ENCODE results near the gene RPRD1A. TPM values are rescaled to one million over a fixed set of nuclear protein-coding genes. Genes with fewer than 3 reads are reported as not detected.
"Not testable (repeated sequence)": the region's sequence is repeated elsewhere in the genome, so short reads cannot be mapped to it uniquely, and the experiment has no call there.

The RPRD1A gene
- total and polyA plus RNA-seq, 9 of the 15 experiments (the other 6 are each of a cell fraction or from before 2014, with no cell fraction given) = 30.2 to 142 (median 66.0) TPM

GRCh38 chr18:36073676-36074075 lies 6.3 kb upstream of the RPRD1A start:
- no TSS peak for BruUV-seq (replicated peaks)
- in situ Hi-C loops (cut with MboI) (no loop called here), intact Hi-C loops (cut with micrococcal nuclease) (no loop called here)
- no peak overlapping the region for H3K4me3 ChIP-seq
- no peak overlapping the region for H3K9ac ChIP-seq (ENCODE audit: insufficient read depth in 1 of 2, low read depth in 2 of 2, low read length in 2 of 2)
- ATAC-seq = no peak
- H3K27ac ChIP-seq (ENCODE audit: extremely low read depth, low read depth, low read length) = no peak overlapping the region
- H3K9me1 ChIP-seq (ENCODE audit: control insufficient read depth, insufficient read depth, low read length) = no peaks in the 10 kb centered on the region
- POLR2A ChIA-PET = interaction anchor here (0.7 kb wide), 1 partner anchor 52 kb away, joined by 3 read pairs; no protein-coding TSS in a partner anchor
- no peaks in the 10 kb centered on the region for H3K79me2 ChIP-seq (ENCODE audit: control insufficient read depth, insufficient read depth, low read length)
- H3K27me3 ChIP-seq (ENCODE audit: control insufficient read depth in 2 of 2, insufficient read depth in 2 of 2, low read length in 2 of 2) = 0 out of 5 replicates have a peak, but pooled peaks cover 0 to 2% of the 10 kb centered on the region in 2 experiments
- CTCF ChIA-PET (ENCODE audit: low intra/inter-chr PET ratio) = no interaction called here
- peak; percentile 32 for FAIRE-seq
- 0% methylated on average over 1 of the region's 1 CpG for WGBS (ENCODE audit: insufficient coverage, low coverage, missing lambda C conversion rate)
- peaks cover 0 to 10% of the 10 kb centered on the region in 2 experiments; a peak in 3 of 5 replicates for H3K4me1 ChIP-seq (replicated peaks in 1 of 2; ENCODE audit: control insufficient read depth in 2 of 2, insufficient read depth in 2 of 2, low read length in 2 of 2)
- no peaks in the 10 kb centered on the region for H3K36me3 ChIP-seq (ENCODE audit: control insufficient read depth, insufficient read depth, low read length)
- H3K9me3 ChIP-seq (replicated peaks; ENCODE audit: control insufficient read depth, insufficient read depth, low read depth, low read length) = no peaks in the 10 kb centered on the region
- DNase-seq (ENCODE audit: extremely low read depth in 1 of 4, low spot score in 3 of 4) = no peak
- TF ChIP-seq EZH2 (IDR thresholded peaks at IDR 0.05; ENCODE audit: borderline replicate concordance, low read depth, low read length) = no peak
- TF ChIP-seq BRF1 (IDR thresholded peaks at IDR 0.05; ENCODE audit: borderline replicate concordance, extremely low read depth, insufficient read length) = no peak
- no peak for TF ChIP-seq ZNF695 (CRISPR knock-in tag; IDR thresholded peaks at IDR 0.05)
- TF ChIP-seq THAP12 (CRISPR knock-in tag; IDR thresholded peaks at IDR 0.05) = no peak
- TF ChIP-seq TFAM (CRISPR knock-in tag; conservative IDR thresholded peaks at IDR 0.05) = no peak
- no peak for TF ChIP-seq ESRRA (IDR thresholded peaks at IDR 0.05; ENCODE audit: borderline replicate concordance, low read depth)
- no peak for TF ChIP-seq PYGO2 (tag; IDR thresholded peaks at IDR 0.05)
- no peak for TF ChIP-seq PHF20 (IDR thresholded peaks at IDR 0.05; ENCODE audit: partially characterized antibody)
- no peak for TF ChIP-seq RBM17 (IDR thresholded peaks at IDR 0.05; ENCODE audit: borderline replicate concordance, low read depth, low read length)
- H4K20me1 ChIP-seq (replicated peaks; ENCODE audit: control insufficient read depth, insufficient read depth, low read length) = no peaks in the 10 kb centered on the region
- H2AFZ ChIP-seq (ENCODE audit: low read depth, low read length) = 0 out of 2 replicates have a peak overlapping the region, but pooled peaks have one; percentile 2
- no peak overlapping the region for H3K4me2 ChIP-seq (ENCODE audit: insufficient read depth, low read length)

DNA sequence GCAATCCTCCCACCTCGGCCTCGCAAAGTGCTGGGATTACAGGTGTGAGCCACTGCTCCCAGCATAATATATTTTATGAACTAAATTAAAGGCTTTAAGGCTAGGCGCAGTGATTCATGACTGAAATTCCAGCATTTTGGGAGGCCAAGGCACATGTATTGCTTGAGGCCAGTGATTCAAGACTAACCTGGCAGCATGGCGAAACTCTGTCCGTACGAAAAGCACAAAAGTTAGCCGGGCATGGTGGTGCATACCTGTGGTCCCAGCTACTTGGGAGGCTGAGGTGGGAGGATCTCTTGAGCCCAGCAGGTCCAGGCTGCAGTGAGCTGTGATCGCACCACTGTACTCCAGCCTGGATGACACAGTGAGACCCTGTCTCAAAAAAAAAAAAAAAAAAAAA lies 5.0 kb upstream of the RPRD1A start:
- H2AFZ ChIP-seq (ENCODE audit: low read depth, low read length); H3K4me2 ChIP-seq (ENCODE audit: insufficient read depth, low read length); FAIRE-seq; H3K27ac ChIP-seq (ENCODE audit: extremely low read depth, low read depth, low read length); H3K79me2 ChIP-seq (ENCODE audit: control insufficient read depth, insufficient read depth, low read length); H3K9ac ChIP-seq (ENCODE audit: insufficient read depth in 1 of 2, low read depth in 2 of 2, low read length in 2 of 2); H3K4me1 ChIP-seq (replicated peaks in 1 of 2; ENCODE audit: control insufficient read depth in 2 of 2, insufficient read depth in 2 of 2, low read length in 2 of 2); in situ Hi-C loops (cut with MboI); H3K9me1 ChIP-seq (ENCODE audit: control insufficient read depth, insufficient read depth, low read length); DNase-seq (ENCODE audit: extremely low read depth in 1 of 4, low spot score in 3 of 4); intact Hi-C loops (cut with micrococcal nuclease); CTCF ChIA-PET (ENCODE audit: low intra/inter-chr PET ratio); ATAC-seq; H3K36me3 ChIP-seq (ENCODE audit: control insufficient read depth, insufficient read depth, low read length); H4K20me1 ChIP-seq (replicated peaks; ENCODE audit: control insufficient read depth, insufficient read depth, low read length); H3K9me3 ChIP-seq (replicated peaks; ENCODE audit: control insufficient read depth, insufficient read depth, low read depth, low read length); BruUV-seq (replicated peaks); H3K27me3 ChIP-seq (ENCODE audit: control insufficient read depth in 2 of 2, insufficient read depth in 2 of 2, low read length in 2 of 2); POLR2A ChIA-PET; H3K4me3 ChIP-seq: not testable (repeated sequence)
- 72% methylated on average over 7 of the region's 8 CpGs for WGBS (ENCODE audit: insufficient coverage, low coverage, missing lambda C conversion rate)
